SK-N-MC (cell line): ENCODE measurements around the gene SYT2.

Experiments used
- DNase-seq: peaks from one replicate; pipeline ENCODE4 v3.0.0-alpha.2; 2011; ENCODE audit warnings: low read depth, low spot score
- H3K27ac ChIP-seq: fragments of 200-600 bp; sonication (generic); 2 replicates; pipeline ENCODE4 v1.5.1; 2016; ENCODE audit warnings: mixed run types
- H3K36me3 ChIP-seq: fragments of 200-600 bp; sonication (generic); 2 replicates; pipeline ENCODE4 v1.6.1; 2017; ENCODE audit warnings: antibody characterized with exemption, low read length, mixed read lengths; ENCODE audit not compliant: insufficient read depth
- H3K4me3 ChIP-seq: fragments of 200-600 bp; sonication (generic); 2 replicates; pipeline ENCODE4 v1.5.1; 2016
- H3K9ac ChIP-seq: fragments of 200-600 bp; sonication (generic); 2 replicates; pipeline ENCODE4 v1.8.0; 2017; ENCODE audit warnings: mixed run types, mixed read lengths; ENCODE audit not compliant: insufficient read length
- H3K9me3 ChIP-seq: fragments of 200-600 bp; sonication (generic); 2 replicates; pipeline ENCODE4 v1.6.1; 2017; ENCODE audit warnings: low read depth, mild to moderate bottlenecking, antibody characterized with exemption, low read length, moderate library complexity, mixed read lengths
- EZH2 ChIP-seq: fragments of 200-600 bp; sonication (generic); IDR thresholded peaks from one replicate; pipeline ENCODE4 v1.6.1; 2017; ENCODE audit warnings: antibody characterized with exemption
- FOXP2 ChIP-seq: optimal IDR thresholded peaks from 2 replicates; pipeline ENCODE3; 2011; ENCODE audit warnings: mild to moderate bottlenecking, moderate library complexity; ENCODE audit not compliant: insufficient read depth; ENCODE audit errors: extremely low read length, control extremely low read depth
- POLR2AphosphoS5 ChIP-seq: IDR thresholded peaks from 2 replicates; pipeline ENCODE4 v1.6.1; 2012; ENCODE audit warnings: mild to moderate bottlenecking, low read depth, low read length, borderline replicate concordance

Gene SYT2

GRCh38 chr1:202677433-202677832 lies 32.8 kb downstream of the SYT2 start:
- no peak for TF ChIP-seq EZH2
- no peak for TF ChIP-seq POLR2AphosphoS5
- no peak for TF ChIP-seq FOXP2
- no peak overlapping the region for H3K9ac ChIP-seq

DNA sequence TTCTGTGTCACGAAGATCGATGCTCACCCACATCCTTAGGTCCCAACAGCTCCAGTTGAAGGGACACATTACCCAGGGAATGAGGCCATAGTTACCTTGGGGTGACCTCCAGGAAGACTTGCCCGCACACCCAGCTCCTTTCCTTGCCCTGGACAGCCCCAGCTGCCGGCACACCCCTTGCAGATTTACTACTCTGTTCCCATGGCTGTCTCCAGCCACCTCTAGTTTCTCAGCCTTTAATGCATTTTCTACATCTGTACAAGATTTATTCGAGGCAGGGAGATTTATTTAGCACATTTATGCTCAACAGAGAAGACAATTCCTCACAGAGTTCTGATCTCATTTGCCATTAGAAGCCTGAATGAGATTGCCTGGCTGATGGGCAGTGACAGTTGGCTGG lies 36.7 kb downstream of the SYT2 start:
- Histone ChIP-seq H3K4me3 (no peak overlapping the region), H3K36me3 (no peaks in the 10 kb centered on the region), H3K9me3 (no peaks in the 10 kb centered on the region), H3K27ac (no peak overlapping the region), H3K9ac (no peak overlapping the region)
- DNase-seq = no peak
- no peak for TF ChIP-seq EZH2
- no peak for TF ChIP-seq POLR2AphosphoS5
- no peak for TF ChIP-seq FOXP2

More at GRCh38 chr1:202677433-202677832, 32.8 kb downstream of the SYT2 start:
- no peaks in the 10 kb centered on the region for H3K36me3 ChIP-seq
- no peak for DNase-seq
- H3K27ac ChIP-seq = no peak overlapping the region
- H3K4me3 ChIP-seq = no peak overlapping the region
- H3K9me3 ChIP-seq = no peaks in the 10 kb centered on the region

- no peaks in the 10 kb centered on the region for H3K9me3 ChIP-seq
- DNase-seq = peak; percentile 35
- H3K36me3 ChIP-seq = no peaks in the 10 kb centered on the region
- no peak overlapping the region for H3K4me3 ChIP-seq
- H3K27ac ChIP-seq = no peak overlapping the region
- no peak overlapping the region for H3K9ac ChIP-seq
- TF ChIP-seq EZH2 (no peak), POLR2AphosphoS5 (no peak), FOXP2 (no peak)
These were observed 38.9 kb downstream of the SYT2 start for GRCh38 chr1:202671399-202671798.

DNA sequence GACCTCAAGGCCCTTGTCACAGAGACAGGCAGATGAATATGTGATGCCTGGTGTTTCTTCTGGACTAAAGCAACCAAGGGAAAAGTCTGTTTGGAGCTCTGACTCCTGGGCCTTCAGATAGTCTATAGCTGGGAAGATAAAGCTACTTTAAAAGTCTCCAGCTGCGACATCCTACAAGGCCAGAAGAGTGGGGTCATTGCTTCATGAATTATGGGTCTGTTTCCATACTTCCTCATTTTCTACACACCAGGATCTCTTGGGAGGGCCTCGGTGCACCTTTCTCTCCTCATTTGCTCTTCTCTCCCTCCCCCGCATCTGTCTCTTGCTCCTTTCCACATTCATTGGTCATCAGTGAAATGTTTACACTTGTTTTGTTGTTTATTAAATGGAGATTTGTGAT lies 44.8 kb downstream of the SYT2 start:
- DNase-seq = no peak
- no peak overlapping the region for H3K27ac ChIP-seq

DNA sequence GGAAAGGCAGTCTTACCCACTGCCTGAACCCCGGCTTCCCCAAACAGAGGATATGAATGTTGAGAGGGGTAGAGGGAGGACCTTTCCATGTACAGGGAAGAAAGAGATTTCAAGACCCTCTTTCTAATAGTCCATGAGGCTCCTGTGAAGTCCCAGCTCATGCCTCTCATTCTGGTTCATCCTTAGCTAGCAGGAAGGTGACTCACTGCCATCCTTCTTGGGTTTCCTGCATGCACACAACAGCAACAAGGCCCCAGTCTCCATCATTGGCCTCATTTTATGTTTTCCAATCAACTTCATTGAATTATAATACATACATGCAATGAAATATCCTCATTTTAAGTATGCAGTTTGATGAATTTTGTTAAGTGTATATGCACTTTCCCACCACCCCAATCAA lies 46.2 kb downstream of the SYT2 start:
- Histone ChIP-seq H3K9me3 (no peaks in the 10 kb centered on the region), H3K27ac (no peak overlapping the region), H3K36me3 (no peaks in the 10 kb centered on the region), H3K9ac (no peak overlapping the region), H3K4me3 (no peak overlapping the region)
- no peak for TF ChIP-seq POLR2AphosphoS5
- no peak for DNase-seq

More for the DNA sequence above, 44.8 kb downstream of the SYT2 start:
- no peaks in the 10 kb centered on the region for H3K36me3 ChIP-seq
- H3K9me3 ChIP-seq = no peaks in the 10 kb centered on the region
- no peak overlapping the region for H3K9ac ChIP-seq
- no peak overlapping the region for H3K4me3 ChIP-seq
- TF ChIP-seq FOXP2 (no peak), EZH2 (no peak), POLR2AphosphoS5 (no peak)

GRCh38 chr1:202663131-202663530 lies 47.1 kb downstream of the SYT2 start:
- DNase-seq = no peak
- H3K9me3 ChIP-seq = no peaks in the 10 kb centered on the region
- no peak overlapping the region for H3K27ac ChIP-seq
- H3K36me3 ChIP-seq = no peaks in the 10 kb centered on the region
- no peak overlapping the region for H3K9ac ChIP-seq
- H3K4me3 ChIP-seq = no peak overlapping the region
- no peak for TF ChIP-seq EZH2
- no peak for TF ChIP-seq POLR2AphosphoS5
- TF ChIP-seq FOXP2 = no peak

DNA sequence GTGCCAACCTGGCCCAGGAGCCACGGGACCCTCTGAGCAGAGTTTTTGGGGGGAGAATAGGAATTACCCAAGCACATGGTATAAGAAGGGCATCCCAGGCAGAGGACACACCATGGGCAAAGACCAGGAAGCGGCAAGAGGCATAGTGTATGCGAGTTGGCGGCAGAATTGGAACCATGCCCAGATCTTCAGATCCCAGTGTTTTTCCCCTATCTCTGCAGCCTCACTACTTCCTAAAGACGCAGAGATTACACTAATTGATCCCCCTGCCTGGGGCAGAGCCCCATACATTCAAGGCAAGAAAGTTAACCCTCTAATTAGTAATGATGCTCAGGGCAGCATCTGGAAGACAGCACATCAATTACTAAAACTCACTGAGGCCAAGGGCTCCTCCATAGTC lies 48.2 kb downstream of the SYT2 start:
- DNase-seq = no peak
- no peak overlapping the region for H3K27ac ChIP-seq
- H3K4me3 ChIP-seq = no peak overlapping the region

GRCh38 chr1:202661136-202661845 lies 49.0 kb downstream of the SYT2 start:
- no peak overlapping the region for H3K27ac ChIP-seq
- no peak overlapping the region for H3K4me3 ChIP-seq
- DNase-seq = no peak
- H3K9ac ChIP-seq = no peak overlapping the region
- no peak for TF ChIP-seq EZH2
- TF ChIP-seq POLR2AphosphoS5 = no peak
- no peak for TF ChIP-seq FOXP2
- no peaks in the 10 kb centered on the region for H3K9me3 ChIP-seq
- no peaks in the 10 kb centered on the region for H3K36me3 ChIP-seq

More for the DNA sequence above, 48.2 kb downstream of the SYT2 start:
- no peaks in the 10 kb centered on the region for H3K36me3 ChIP-seq
- TF ChIP-seq FOXP2 (no peak), POLR2AphosphoS5 (no peak), EZH2 (no peak)
- H3K9me3 ChIP-seq = no peaks in the 10 kb centered on the region
- H3K9ac ChIP-seq = no peak overlapping the region

- TF ChIP-seq POLR2AphosphoS5 = no peak
- TF ChIP-seq EZH2 = no peak
- no peak for TF ChIP-seq FOXP2
- no peak for DNase-seq
- no peaks in the 10 kb centered on the region for H3K9me3 ChIP-seq
These were observed 50.3 kb downstream of the SYT2 start for GRCh38 chr1:202659974-202660373.

More at GRCh38 chr1:202659974-202660373, 50.3 kb downstream of the SYT2 start:
- H3K36me3 ChIP-seq = no peaks in the 10 kb centered on the region
- H3K27ac ChIP-seq = no peak overlapping the region
- no peak overlapping the region for H3K4me3 ChIP-seq
- no peak overlapping the region for H3K9ac ChIP-seq
